ENCODE data around the gene DIP2B.

Gene DIP2B

DNA sequence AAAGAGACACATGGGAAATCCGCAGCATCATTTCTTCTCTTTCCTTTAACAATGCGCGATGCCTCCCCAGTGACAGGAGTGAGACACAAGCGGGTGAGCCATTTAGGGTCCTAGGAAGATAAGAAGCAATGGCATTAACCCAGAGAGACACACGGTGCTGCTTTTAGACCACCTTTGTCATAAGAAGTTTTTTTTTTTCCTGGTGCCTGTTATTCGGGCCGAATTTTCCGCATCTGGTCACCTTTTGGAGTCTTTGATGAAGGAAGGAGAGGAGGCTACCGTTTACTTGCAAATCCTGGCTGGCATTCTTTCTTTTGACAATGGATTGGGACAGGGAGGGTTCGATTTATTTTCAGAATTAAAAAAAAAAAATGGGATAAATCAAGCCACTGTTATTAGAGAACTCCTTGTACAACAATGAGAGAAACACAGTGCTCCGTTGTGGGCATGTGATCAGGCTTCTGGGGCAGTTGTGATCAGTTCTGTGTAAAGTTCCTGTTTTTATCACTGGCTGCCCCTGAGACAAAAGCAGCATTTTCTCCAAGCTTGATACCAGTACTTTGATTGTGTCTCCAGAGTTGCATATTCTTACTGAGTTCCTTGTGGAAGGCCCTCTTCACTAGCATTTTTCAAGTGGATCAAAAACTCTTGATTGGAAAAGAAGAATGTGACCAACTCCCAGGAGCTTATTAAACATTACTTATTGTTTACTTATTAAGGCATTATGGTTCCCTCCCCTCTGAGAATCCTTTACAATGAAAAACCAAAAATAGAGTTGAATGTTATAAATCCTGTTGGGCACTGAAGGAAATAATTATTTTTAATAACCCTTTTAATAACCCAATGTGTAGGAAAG, 1.1 kb downstream of the DIP2B start:
- TF ChIP-seq CTCF (IDR thresholded peaks at IDR 0.05): no peak

DNA sequence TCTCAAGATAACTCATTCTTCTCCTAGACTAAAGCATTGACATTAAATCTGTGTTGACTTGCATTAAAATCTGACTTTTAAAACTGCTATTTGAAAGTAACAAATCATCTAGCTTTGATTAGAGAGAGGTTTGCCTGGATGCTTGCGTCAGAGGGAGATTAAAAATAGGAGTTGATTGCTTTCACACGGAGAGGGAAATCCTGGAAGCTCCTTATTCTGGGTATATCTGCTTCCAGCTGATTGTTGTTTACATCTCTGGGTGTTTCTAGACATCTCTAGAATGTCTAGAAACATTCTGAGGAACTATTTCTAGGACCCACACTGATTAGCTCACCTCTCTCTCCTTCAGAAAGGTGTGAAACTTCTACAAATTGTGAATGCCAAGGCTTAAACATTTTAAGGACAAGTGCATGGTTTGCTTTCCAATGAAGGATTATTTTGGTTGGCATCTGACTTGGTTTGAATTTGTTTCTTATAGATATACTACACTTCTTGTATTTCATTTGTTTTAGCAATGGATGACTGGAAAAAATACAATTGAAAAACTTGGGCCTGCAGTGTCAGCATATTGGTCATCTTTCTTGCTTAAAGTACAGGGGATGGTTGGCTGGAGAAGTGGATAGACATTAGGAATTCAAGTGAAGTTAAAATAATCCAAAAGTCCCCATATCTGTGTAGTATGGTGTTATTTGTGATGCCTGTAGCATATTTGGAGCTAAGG, 2.1 kb downstream of the DIP2B start:
- no peak for TF ChIP-seq CTCF (IDR thresholded peaks at IDR 0.05)

- no peak for TF ChIP-seq CTCF (IDR thresholded peaks at IDR 0.05)
Observed at GRCh38 chr12:50507474-50507838, 2.7 kb downstream of the DIP2B start.

DNA sequence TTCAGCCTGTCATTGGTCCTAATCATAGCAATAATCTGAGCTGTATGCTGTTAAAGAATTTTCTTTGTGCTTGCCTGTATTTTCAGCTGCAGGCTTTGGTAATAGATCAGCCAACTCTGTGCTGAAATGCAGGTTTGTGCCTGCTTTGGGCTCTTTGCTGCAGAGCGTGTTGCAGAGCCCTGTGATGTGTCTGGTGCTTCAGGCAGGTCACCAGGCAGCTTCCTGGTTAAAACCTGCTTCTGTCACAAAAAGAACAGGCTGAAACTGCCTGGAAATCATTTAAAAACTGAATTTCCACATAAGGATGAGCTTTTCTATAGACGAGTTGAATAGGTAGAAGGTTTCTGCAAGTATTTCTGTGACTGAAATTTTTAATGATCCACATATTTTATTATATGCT, 3.1 kb downstream of the DIP2B start:
- TF ChIP-seq CTCF (IDR thresholded peaks at IDR 0.05): no peak

DNA sequence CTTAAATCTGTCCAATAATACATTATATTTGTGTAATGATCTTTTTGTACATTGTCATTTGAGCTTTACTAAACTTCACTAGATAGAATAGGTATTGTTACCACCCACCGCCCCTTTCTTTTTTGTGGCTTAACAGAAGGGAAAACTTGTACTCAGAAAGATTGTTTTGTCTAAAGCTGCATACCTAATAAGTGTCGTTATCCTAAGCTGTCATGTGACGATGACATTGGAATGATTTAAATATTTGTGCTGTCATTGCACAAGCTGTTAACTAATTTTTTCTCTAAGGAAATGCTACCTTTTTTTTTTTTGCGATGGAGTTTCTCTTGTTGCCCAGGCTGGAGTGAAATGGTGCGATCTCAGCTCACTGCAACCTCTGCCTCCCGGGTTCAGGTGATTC, 3.6 kb downstream of the DIP2B start:
- no peak for TF ChIP-seq CTCF (IDR thresholded peaks at IDR 0.05)

- no peak for TF ChIP-seq CTCF (IDR thresholded peaks at IDR 0.05)
Observed at GRCh38 chr12:50508970-50509663, 4.3 kb downstream of the DIP2B start.

- TF ChIP-seq CTCF (IDR thresholded peaks at IDR 0.05): no peak
Observed at GRCh38 chr12:50514526-50515276, 9.9 kb downstream of the DIP2B start.

Data from LNCAP (cell line).